Activated CD4-positive, alpha-beta T cell treated with anti-CD3 and anti-CD28 coated beads for 48 hours (primary cell): Measurements from ENCODE around the gene HMG20A.
A peak's percentile ranks its signal among the peaks of the same experiment; 100 is the strongest.

Source experiments
- DNase-seq: peaks from one replicate; pipeline ENCODE4 v3.0.0-alpha.2; 2020

The HMG20A gene

DNA sequence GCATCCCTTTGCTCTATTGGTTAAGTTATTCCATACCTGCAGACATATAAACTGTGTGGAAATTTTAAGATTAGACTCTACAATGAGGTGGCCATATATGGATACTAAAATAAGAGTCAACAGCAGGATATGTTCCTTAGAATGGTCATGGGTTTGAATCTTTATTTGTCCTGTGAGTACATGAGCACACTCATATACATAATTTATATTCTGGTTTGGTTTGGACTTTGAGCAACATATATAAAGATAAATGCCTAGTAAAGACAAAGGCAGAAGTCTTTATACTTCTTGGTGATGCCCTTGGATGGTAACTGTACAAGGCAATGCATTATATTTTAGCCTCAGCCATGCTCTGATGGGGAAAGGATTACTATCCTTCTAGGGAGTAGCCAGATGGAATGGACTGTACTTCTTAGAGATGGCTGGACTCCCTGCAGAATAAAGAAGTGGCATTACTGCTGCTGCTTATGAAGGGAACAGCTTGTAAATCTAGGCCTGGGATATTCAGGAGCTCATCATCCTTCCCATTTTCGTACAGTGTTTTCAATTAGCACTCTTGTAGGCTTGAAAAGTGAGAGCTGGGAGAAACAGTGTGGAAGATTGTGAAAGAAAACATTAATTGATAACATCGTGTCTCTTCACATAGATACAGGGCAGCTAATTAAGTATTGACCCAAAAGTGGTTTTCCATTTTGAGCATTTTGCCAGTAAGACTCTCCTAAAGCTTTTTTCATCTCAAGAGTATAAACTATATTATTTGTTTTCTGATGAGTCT, 60.4 kb downstream of the HMG20A start:
- DNase-seq = no peak

DNA sequence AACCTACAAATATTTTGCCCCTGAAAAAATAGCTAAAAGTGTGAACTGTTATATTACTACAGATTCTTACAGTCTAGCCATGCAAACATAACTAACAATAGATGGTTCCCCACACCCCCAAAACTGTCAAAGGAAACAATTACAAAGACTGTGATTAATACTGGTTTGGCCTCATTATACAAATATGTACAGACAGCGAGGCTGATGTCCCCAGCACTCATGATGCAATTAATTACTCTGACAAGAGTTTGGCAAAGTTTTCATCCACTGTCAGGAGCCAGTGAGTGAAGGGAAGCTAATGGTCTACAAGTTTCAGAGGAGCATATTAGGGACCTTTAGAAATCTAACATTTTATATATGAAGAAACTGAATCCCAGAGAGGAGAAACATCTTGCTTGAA, 61.0 kb downstream of the HMG20A start:
- no peak for DNase-seq

DNA sequence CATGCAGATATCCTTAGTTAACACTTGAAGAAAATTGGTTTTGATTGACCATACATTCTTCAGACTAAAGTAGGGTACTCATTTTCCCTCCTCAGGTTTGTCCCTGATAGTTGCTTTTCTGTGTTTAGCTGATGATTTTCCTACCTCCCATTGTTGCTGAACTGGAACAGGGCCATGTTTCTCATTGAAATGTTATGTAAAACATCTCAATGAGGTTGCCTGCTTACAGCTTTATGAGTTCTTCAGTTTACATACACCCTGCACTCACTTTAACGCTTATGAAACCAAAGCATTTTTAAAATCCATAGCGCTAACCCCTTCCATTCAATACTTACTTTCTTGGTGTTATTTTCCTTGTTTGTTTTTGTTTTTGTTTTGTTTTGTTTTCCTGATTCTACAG, 61.9 kb downstream of the HMG20A start:
- DNase-seq = no peak

- DNase-seq = no peak
These were observed 62.9 kb downstream of the HMG20A start for GRCh38 chr15:77483425-77484140.

GRCh38 chr15:77484994-77485393, 64.3 kb downstream of the HMG20A start:
- no peak for DNase-seq

DNA sequence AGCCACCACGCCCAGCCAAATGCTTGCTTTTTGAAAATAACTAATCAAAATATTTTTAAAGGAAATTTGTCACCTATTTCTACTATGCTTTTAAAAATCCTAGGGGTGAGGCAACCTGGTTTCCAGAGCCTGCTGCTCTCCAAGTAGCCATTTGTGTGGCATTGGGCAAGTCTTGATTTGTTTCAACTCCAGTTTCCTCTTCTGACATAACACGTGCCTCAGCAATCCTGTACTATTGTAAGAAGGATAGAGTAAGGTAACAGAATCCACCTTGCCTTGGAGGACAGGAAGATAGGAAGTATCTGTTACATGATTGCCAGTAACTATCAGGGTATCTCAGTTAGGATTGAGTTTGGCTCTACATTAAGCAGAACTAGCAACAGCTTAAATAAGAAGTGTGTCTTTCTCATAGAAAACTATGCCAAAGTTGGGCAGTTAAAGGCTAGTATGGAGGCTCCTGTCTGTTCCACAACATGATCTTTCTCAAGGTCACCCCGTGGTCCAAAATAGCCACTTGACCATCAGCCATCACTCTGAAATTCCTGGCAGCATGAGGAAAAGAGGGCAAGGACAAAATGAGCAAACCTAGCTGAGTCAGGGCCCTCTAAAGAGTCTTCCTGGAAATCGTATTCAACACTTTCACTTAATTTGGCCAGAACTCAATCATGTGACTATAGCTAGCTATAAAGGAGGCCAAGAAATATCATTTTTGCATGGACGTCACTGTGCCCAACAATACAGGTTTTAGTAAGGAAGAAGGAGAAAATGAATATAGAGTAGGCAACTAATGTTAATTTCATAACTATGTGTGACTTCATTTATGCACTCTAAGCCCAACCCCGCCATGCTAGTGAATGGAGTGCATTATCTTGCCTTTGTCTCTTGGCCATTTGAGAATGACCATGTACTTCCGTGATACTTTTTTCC, 66.1 kb downstream of the HMG20A start:
- DNase-seq = no peak

DNA sequence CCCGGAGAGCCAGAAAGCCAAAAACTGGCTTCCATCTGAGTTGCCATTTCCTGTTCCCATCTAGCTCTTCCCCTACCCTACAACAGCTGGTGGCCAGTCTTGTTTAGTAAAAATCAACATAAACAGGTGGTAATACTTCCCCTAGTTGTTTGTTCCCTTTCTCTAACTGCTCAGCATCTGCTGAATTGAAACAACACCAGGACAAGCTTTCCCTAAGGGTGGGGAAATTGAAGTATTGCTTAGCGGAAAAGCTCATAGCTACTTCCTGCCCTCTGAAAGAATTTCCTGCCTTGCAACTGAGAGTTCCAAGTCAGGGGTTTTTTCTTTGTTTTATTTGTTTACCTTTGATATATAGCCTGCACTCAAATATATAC, 66.8 kb downstream of the HMG20A start:
- no peak for DNase-seq

GRCh38 chr15:77487888-77488287, 67.2 kb downstream of the HMG20A start:
- no peak for DNase-seq

- DNase-seq = no peak
These were observed 69.0 kb downstream of the HMG20A start for GRCh38 chr15:77489647-77490046.

GRCh38 chr15:77493324-77493907, 72.7 kb downstream of the HMG20A start:
- DNase-seq = peak; percentile 9

DNA sequence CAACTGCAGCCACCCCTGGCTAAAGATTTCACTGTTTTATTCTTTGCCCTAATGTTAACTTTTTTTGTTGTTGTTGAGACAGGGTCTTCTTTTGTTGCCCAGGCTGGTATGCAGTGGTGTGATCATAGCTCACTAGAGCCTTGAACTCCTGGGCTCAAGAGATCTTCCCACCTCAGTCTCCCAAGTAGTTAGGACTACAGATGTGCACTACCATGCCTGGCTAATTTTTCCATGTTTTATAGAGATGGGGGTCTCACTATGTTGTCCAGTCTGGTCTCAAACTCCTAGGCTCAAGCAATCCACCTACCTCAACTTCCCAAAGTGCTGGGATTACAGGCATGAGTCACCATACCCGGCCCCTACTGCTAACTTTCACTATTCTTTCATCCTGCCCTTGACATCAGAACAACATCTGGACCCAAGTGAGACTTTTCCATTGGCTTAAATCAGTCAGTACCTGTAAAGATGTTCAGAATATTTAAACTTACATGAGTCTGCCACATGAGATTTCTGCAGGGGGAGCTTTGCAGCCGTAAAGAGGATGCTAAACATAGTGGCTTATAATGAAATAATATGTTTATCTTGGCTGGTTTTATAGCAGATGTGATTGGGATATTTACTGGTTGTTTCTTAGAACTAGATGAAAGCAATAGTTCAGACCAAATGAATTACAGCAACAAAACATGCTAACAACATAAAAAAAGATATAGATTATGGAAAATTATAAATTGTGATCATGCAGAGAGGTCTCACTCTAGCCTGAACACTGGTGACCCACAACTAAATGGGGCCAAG, 73.6 kb downstream of the HMG20A start:
- no peak for DNase-seq

DNA sequence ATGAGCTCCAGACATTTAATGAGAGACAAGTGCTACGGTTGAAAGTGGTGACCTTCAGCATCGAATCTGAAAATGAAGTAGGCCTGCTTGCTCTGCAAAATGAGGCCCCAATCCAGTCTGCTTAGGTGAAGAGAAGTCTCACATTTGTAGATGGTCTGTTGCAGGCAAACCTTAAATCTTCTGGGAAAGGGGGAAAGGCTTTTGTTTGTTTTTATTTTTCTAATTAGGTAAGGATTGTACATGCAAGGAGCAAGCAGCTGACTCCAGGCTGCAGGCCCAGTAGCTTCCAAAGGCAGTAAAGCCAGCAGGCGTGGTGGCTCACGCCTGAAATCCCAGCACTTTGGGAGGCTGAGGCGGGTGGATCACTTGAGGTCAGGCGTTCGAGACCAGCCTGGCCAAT, 74.3 kb downstream of the HMG20A start:
- DNase-seq = no peak

- no peak for DNase-seq
These were observed 75.3 kb downstream of the HMG20A start for GRCh38 chr15:77495838-77496596.

- DNase-seq = peak; percentile 83
These were observed 76.0 kb downstream of the HMG20A start for GRCh38 chr15:77496715-77497109.

DNA sequence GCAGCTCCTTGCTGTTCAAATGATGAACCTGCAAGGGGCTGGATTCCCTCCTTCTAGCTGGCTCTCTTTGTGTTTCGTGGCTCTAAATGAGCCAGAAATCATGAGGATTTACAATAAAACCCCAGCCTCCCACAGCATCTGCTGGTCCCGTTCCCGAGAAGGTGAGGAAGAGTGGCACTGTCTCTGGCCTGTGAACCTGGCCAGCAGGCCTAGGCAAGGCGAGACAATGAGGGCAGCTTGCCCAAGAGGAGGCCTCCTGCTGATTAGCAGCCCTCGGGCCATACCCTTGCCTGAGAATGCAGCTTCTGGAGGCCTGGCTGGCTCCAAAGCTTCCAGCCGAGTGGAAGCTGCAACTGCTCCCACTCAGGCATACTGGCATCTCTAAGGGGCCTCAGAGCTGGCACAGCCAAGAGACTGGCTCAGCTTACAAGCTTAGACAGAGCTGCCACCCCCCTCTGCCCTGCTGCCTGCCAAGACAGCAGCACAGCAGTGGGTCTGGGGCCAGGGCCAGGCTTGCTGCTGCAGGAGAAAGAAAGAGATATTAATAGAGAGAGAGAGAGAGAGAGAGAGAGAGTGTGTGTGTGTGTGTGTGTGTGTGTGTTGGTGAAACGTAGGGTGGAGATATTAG, 76.5 kb downstream of the HMG20A start:
- no peak for DNase-seq

GRCh38 chr15:77497942-77498361, 77.3 kb downstream of the HMG20A start:
- no peak for DNase-seq

DNA sequence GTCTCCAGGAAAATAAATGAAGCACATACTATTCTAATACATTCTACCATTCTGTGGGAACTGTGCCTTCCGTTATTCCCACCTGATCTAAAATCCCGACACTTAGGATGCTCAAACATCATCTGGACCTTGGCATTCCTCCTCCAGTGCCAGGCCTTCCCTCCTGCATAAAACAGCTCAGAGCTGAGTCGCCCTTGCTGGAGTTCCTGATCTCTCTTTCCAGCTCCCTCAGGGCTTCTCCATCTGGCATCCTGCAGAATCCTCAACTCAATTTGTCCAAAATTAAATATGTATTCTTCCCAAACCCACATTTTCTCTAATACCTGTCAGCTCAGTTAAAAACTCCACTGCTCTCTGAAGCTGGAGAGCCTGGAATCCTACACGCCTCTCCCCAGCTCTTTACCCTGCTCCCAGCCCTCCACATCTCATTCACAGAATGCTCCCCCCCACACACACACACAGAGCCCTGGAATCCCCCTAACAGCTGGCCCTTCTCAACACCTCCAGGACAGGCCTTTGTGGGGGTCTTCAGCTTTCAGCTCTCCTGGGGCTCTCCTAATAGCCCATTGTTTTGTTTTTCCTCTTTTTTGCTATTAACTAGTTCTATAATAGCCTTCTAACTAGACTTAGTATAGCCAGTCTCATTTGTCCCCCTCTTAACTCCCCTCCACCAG, 78.5 kb downstream of the HMG20A start:
- no peak for DNase-seq

GRCh38 chr15:77500989-77501388, 80.3 kb downstream of the HMG20A start:
- DNase-seq = no peak

GRCh38 chr15:77502379-77503095, 81.8 kb downstream of the HMG20A start:
- DNase-seq = no peak

- no peak for DNase-seq
These were observed 82.6 kb downstream of the HMG20A start for GRCh38 chr15:77503240-77503639.
